PFSK-1 (cell line): ENCODE measurements around the gene CNTN3.

Experiments used
- FOXP2 ChIP-seq: optimal IDR thresholded peaks from 2 replicates; pipeline ENCODE3; 2011; ENCODE audit warnings: borderline replicate concordance, control low read depth, inconsistent platforms; ENCODE audit not compliant: insufficient read depth; ENCODE audit errors: extremely low read length, extremely low read depth
- POLR2AphosphoS5 ChIP-seq: IDR thresholded peaks from 2 replicates; pipeline ENCODE4 v1.6.1; 2012; ENCODE audit warnings: low read depth, mild to moderate bottlenecking, control low read depth, low read length, moderate library complexity
- REST ChIP-seq, 2 experiments: IDR thresholded peaks; 2 replicates each; pipeline versions ENCODE4 v1.6.1 to v1.8.0; 2011 to 2012; ENCODE audit warnings: low read depth in 2 of 2, low read length in 2 of 2, control low read depth in 1 of 2, inconsistent platforms in 1 of 2, mild to moderate bottlenecking in 1 of 2, moderate library complexity in 1 of 2; ENCODE audit not compliant: insufficient read depth in 1 of 2
- SIN3A ChIP-seq: IDR thresholded peaks from 2 replicates; pipeline ENCODE4 v1.6.1; 2012; ENCODE audit warnings: mild to moderate bottlenecking, low read length, moderate library complexity, borderline replicate concordance; ENCODE audit not compliant: insufficient read depth
- TAF1 ChIP-seq: IDR thresholded peaks from 2 replicates; pipeline ENCODE4 v1.6.1; 2012; ENCODE audit warnings: low read length, control low read depth, borderline replicate concordance; ENCODE audit not compliant: insufficient read depth

- TF ChIP-seq POLR2AphosphoS5 (no peak), SIN3A (no peak), TAF1 (no peak), REST (IDR thresholded peaks at IDR 0.05; ENCODE audit: insufficient read depth in 1 of 2, low read depth in 2 of 2, low read length in 2 of 2) (no peak), FOXP2 (no peak)
Measured at GRCh38 chr3:74575857-74576256, 38.6 kb downstream of the CNTN3 start.
